ENCODE measurements around the gene AGAP1. TPM values are rescaled to one million over a fixed set of nuclear protein-coding genes. Genes with fewer than 3 reads are reported as not detected.

Gene AGAP1
- total RNA-seq, 1 donor = 1.1 TPM

DNA sequence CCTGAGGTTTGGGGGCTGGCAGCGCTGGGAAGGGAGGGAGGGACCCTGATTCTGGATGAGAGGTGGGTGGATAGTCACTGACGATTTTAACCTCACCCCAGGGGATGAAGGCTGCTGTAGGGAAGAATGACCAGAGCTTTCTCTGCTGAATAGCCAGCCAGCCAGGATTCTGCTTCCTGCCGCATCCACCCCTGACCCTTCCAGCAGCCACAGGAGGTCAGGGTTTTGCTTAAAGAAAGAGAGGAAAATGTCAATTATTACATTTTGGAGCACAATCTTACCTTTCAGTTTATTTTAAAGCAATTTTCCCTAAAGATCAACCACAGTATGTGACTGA lies 456.6 kb downstream of the AGAP1 start:
- DNase-seq (ENCODE audit: low read depth in 2 of 3, low spot score in 2 of 3) = no peak

DNA sequence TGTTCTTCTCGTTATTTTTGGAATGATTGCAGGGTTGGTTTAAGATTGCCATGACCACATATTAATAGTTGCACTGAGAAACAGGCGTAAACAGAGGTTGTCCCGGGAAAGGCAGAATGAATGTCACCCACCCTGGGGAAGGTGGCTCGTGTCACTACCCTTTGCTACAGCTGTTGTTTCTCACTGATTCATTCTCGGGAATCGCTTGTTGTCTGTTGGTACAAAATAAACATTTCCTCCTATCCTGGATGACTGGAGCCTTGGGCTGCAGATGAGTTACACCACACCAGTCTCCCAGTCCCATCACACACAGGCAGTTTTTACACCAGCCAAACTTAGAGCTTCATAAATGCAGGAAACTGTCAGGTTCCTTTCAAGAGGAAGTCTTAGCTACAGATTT lies 457.6 kb downstream of the AGAP1 start:
- no peak for DNase-seq (ENCODE audit: low read depth in 2 of 3, low spot score in 2 of 3)

DNA sequence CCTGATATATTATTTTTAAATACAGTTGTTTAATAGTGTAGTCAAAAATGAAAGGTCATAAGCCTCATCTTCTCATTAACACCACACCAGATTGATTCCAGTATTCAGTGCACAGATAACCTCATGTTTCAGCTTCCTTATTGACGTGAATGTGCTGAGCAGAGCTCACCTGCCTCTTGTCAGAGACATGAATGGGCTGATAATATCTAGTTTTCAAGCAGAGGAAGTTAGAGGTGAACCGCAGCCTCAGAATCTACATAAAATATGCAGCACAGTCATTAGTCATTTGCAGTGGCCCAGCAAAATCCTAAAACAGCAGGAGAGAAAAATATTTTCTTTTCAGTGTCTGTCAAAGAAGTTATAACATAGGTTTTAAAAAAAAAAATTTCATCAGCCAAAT lies 458.1 kb downstream of the AGAP1 start:
- DNase-seq (ENCODE audit: low read depth in 2 of 3, low spot score in 2 of 3) = peak in 2 of 3 donors; percentile 26 to 55

DNA sequence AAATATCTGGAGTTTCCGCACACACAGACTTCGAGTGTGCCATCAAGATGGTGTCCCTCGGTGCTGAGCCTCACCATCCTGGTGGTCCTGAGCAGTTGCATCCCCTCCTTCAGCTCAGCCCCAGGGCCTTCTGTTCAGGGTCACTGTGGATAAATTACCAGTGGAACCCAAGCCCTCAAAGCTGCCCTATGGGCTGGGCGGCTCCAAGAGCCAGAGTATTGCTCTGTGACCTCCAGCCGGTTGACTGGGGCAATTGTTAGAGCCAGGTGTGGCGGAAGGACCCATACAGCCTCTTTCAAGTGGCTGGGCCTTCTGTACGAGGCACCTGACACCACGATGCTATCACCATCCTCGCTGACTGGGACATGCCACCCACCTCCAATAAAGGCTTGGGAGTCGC lies 458.9 kb downstream of the AGAP1 start:
- no peak for DNase-seq (ENCODE audit: low read depth in 2 of 3, low spot score in 2 of 3)

DNA sequence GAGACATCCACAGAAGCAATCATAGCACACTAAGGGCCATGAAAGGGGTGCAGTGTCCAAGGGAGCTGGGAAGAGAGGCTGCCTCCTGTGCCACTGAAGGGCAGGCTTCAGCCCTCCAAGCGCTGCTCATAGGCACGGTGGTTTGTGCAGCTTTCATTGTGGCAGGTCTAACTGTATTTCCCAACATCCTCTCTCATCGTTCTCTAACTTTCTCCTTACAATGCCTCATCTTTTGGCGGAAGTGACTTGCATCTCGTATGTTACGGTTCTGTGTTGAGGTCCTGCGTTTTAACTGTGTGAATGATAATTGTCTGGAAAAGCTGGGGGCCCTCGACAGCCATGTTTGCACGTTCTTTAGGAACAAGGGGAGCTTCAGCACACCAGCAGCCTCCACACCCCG lies 460.4 kb downstream of the AGAP1 start:
- no peak for DNase-seq (ENCODE audit: low read depth in 2 of 3, low spot score in 2 of 3)

DNA sequence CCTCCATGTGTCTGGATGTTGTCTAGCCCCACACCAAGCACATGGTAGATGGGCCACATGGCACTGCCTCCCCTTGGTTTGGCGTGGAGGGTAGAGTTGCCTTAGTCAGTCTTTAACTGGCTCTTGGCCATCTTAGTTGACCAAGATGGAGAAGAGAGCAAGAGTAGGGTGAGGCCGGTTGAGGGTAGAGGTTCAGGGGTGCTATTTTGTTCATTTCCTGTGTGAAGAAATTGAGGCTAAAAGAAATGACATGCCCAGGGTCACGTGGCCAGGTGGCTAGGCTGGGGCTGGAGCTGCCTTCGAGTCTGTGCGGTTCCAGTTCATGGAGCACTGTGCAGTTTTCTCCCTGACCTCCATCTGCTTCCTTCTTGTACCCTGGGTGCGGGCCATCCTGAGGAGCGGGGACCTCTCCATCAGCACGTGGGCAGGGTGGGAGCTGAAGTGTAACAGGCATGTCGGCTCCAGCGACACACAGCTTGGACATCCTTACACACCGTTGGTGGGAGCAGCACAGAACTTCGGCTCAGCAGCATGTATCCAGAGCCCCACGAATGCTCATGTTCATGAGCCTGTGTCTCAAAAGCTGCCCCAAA lies 461.1 kb downstream of the AGAP1 start:
- DNase-seq (ENCODE audit: low read depth in 2 of 3, low spot score in 2 of 3) = no peak

DNA sequence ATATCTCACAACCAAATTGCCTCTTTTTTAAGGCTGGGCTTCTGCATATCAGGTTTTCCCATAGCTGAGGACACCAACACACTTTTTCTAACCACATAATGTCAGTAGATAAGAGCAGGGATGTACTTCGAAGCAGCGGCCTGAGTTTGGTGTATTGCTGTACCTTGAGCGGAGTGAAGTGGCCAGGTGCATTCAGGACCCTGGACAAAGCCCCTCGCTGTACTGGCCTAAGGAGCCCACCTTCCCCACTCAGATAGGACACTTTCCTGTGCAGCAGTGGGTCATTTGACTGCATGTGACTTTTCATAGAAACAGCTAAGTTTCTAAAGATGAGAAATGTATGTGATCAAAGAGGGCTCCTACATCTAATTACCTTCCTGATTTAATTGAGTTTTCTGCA lies 461.8 kb downstream of the AGAP1 start:
- no peak for DNase-seq (ENCODE audit: low read depth in 2 of 3, low spot score in 2 of 3)

DNA sequence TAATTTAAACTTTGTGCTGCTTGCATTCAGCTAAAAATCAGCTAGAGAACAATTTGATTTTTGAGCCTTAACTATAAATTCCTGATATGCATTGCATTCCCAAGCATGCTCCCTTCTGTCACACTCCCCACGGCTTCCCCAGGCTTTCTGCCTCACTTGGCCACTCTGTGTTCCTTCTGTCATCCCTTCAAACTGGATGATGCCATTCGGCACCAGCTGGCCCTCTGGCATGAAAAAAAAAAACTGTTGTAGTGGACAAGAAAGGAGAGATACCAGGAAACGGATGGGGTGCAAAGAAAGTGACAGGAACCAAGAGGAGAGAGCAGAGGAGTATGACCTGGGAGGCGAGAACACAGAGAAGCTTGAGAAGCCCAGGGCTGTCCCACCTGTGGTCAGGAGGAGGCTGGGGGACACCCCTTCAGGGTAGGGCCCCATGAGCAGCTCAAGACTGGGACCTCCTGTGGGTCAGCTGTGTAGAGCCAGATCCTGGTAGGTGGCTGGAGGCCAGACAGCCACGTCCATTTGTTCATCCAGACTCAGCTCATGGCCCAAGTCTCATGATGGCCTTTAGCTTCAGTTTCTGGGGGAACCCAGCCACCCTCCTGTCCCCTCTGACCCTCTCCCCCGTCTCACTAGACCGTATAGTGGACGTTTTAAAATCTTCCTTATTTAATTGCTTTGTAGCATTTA lies 462.6 kb downstream of the AGAP1 start:
- no peak for DNase-seq (ENCODE audit: low read depth in 2 of 3, low spot score in 2 of 3)

DNA sequence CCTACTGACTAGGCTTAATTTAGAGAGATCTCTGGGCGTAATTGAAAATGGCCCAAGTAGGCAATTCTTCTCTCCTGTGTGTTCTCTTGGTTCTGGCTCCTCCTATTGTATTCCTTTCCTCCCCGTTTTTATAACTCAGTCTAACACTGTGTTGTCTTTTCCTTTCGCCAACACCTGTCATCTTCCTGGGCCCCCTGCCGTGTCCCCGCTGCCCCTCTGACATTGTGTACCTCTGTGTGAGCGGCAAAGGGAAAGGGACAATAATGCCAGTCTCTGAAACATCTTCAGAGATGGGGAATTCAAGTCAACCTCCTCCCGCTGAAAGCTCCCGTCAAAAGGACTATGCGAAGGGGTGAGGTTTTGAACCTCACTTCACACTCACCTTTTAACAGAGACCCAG lies 463.4 kb downstream of the AGAP1 start:
- no peak for DNase-seq (ENCODE audit: low read depth in 2 of 3, low spot score in 2 of 3)

DNA sequence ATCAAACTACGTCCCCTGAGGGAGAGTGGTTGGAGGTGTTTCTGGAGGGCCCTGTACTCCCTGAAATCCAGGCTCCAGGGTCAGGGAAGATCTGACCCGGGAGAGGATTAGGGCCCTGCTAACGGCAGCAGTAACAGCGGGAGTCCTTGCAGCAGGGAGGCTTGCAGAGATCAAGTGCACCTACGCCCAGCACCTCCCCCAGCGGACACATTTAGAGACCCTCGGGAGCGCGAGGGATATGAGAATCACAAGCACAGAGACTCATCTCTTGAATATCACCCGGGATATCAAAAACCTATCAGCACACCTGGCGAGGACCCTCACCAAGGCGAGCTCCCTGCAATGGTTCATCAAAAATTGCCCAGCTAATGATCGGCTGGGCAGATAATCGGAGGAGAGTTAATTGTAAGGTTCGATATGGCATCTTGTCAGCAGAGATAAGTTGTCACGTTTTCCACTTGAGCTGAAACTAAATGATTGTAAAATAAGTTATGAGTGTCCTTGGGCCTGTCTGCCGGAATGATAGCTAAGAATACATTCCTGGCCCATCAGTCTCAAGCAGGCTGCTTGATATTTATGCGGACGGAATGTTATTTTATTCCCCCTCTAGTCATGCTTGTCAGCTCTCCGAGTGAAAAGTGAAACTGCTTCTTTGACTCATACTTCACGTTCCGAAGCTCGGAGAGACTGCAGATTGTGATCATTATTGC lies 464.5 kb downstream of the AGAP1 start:
- DNase-seq (ENCODE audit: low read depth in 2 of 3, low spot score in 2 of 3) = no peak

DNA sequence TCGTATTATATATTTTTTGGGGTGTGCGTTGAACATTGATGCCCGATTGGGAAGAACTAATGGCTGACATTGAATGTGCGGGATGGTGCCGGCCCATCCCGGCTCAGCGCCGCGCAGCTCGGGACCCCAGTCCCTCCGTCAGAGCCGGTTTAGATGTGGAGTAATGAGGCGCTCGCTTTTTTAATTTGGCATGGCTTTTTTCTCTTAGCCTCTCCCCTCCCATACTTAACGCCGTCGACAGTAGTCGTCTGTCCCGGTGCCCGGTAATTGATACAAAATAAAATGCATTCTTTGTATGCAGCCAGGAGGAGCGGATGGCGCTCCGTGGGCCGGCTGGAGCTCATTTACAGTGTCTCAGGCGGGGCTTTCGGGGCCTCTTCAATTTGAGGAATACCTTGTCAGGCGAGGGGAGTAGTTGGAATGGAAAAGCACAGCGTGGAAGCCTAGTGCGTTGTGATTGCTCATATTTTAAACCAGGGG lies 465.1 kb downstream of the AGAP1 start:
- DNase-seq (ENCODE audit: low read depth in 2 of 3, low spot score in 2 of 3) = no peak

DNA sequence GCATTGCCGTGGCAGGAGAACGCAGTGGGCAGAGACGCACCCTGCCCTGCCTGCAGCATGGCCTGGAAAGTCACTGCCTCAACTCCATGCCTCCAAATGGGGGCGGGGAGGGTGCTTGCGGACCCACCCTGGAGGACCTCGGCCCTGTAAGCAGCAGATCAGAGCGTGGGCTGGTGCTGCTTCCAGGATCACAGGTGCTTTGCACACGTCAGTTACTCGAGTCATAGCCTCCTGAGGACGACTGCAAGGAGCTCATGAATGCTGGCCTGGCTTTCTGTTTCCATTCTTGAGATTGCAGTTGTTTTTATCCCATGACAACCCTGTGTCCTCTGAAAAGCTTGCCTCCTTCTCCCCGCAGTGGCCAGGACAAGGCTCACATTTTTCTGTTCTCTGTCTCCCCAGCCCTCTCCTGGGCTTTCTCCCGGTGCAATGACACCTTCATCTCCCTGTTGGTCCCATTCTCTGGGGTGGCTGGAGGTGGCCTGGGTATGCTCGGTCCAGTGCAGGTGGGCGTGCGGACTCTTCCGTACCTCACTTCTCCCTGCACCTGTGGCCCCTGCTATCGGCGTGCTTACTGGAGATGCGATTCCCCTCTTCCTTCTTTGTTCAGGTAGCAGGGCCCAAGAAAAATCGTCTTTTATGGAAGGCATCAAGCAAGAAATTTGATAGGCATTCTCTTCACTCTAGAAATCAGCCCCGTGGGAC lies 466.3 kb downstream of the AGAP1 start:
- DNase-seq (ENCODE audit: low read depth in 2 of 3, low spot score in 2 of 3) = no peak

DNA sequence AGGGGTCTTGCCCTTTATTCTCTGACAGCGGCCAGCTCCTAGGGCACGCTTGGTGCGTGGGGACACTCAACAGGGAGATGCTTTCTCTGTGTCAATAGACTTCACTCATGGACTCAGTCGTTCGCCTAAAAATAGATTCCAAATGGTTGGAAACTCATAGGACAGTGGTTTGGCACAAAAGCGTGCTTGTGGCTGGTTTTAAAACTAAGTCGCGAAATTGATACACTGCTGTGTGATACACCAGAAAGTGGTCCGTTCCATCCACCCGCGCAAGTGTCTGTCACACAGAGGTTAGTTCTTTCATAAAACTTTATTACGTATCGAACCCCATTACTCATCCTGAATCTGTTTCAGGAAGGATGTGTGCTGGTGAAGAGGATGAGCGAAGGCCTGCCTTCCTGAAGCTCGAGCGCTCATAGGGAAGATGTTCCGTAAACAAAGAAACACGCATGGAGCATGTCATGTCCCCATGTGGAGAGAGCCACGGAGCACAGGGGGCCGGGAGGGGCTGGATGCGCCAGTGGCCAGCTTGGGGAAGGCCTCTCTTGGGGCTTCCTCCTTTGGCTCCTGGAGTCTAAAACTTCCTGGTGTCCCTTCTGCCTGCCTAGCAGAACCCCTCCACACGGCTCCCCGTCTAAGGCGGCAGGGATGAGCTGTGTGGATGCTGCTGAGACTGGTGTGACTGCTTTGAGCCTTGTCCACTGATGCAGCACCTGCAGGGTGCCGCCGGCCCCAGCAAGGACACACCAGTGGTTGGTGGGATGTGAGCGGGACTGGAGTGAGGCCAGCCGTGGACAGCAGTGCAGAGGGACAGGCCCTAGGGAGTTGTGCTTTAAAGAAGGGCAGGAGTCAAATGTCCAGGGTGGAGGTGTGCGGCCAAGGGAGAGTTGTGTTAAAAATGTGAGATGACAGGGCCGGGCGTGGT lies 467.1 kb downstream of the AGAP1 start:
- no peak for DNase-seq (ENCODE audit: low read depth in 2 of 3, low spot score in 2 of 3)

DNA sequence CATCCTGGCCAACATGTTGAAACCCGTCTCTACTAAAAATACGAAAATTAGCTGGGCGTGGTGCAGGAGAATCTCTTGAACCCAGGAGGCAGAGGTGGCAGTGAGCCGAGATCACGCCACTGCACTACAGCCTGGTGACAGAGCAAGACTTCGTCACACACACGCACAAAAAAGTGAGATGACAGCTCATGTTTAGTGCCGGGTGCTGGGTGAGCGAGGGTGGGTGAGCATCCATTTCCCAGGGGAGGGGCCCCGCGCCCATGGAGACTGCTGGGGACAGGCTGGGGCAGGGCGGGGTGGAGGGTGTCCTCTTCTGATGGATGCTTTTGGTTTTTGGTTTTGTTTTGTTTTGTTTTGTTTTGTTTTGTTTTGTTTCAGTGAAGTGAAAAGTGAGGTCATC lies 467.9 kb downstream of the AGAP1 start:
- no peak for DNase-seq (ENCODE audit: low read depth in 2 of 3, low spot score in 2 of 3)

DNA sequence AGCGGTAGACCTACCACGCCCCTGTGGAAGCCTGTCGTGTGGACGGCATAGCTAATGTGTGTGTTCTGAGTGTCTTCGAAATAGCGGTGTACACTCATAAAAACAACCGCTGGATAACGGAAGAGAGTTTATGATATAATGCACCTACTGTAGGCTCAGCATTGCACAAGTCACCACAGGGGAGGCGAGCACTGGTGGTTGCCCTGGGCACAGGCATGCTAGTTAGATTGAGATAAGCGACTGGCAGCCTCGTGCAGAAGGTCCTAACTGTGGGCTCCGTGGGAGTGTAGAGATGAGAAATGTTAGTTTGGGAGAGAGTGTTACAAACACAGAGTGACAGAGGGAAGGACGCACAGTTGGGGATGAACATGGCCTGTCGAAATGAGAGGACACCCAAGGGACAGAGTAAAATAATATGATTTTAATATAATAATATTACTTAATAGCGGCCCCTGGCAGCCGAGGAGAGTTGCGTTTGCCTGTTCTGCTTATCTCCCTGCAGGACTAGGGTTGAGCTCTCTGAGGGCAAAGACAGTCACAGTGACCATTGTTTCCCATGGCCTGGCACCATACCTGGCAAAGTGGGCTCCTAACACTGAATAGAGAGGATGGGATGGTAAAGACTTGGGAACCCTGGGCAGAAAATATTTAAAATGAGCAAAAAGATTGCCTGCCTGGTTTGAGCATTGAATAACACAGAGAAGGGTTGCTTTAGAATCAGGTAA lies 470.2 kb downstream of the AGAP1 start:
- no peak for DNase-seq (ENCODE audit: low read depth in 2 of 3, low spot score in 2 of 3)

DNA sequence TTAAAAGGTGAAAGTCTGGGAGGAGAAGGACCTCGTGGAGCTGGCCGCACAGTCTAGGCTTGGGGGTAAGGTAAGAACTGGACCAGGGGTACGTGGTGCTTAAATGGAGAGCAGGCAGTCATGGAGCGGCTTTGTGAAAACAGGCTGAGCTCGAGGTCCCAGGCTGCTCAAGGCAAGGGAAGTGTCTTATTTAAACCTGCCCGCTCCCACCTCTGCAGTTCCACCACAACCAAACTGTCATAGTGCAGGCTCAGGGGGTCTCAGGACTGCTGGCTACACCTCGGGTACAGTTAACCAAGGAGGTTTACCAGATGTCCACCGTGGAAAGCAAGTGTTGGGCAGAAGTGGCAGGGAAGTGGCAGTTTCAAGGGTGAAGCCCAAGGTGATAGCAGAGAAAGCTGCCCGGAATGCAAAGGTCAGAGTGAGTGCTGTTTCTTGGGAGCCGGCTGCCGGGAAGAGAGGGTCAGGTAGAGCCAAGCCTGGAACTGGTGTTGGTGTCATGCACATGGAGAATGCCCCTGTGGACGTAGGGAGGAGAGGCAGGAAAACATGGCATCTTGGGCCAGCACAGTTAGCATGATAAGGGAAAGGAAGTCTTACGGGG lies 471.0 kb downstream of the AGAP1 start:
- no peak for DNase-seq (ENCODE audit: low read depth in 2 of 3, low spot score in 2 of 3)

DNA sequence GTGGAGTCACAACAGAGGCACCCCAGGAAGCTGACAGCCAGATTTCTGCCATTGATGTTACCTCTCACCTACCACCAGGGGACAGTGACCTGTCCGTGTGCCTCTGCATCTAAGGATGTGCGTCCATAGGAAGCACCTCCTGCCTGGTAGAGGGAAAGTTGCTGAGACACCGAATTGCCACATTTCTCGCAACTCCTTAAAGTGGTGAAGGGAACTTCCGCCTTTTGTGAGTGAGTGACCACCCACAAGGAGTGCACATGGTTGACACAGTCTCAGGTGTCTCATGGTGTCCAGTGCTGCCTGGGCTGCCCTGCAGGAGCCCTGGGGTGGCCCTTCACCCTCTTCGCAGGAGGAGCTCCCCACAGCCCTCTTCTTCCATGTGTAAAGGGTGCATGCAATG lies 472.6 kb downstream of the AGAP1 start:
- DNase-seq (ENCODE audit: low read depth in 2 of 3, low spot score in 2 of 3) = no peak

DNA sequence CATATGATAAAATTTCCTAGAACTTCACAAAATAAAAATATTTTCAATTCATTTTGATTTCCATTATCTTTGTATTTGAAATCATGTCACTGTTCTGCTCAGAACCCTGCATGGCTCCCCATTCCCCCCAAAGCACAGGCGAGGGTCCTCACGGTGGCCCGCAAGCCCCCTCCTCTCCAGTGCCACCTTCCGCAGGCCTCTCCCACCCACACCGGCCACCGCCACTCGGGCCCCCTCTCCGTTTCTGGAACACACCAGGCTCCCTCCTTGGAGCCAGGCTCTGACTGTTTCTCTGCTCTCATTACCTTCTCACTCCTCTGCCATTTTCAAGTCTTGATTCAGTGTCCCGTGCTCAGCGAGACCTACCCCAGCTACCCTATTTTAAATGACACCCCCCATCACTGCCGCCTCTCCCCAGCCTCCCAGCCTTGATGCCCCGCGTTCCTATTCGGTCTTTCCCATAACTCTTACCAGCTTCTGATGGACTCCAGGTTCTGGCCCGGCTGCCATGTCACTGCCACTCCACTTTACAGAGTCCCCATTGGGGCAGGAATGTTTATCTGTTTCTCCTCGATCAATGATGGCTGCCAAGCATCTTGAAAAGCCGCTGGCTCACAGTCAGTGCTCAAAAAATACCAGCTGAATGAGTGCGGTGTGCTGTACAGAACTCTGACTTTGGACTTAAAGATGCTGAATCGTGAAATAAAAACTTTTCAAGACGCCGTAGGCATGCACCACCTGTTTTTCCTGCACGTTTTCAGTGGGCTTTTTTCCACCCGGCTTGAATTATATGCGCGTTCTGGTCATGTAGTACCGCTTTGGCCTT lies 473.3 kb downstream of the AGAP1 start:
- no peak for DNase-seq (ENCODE audit: low read depth in 2 of 3, low spot score in 2 of 3)

DNA sequence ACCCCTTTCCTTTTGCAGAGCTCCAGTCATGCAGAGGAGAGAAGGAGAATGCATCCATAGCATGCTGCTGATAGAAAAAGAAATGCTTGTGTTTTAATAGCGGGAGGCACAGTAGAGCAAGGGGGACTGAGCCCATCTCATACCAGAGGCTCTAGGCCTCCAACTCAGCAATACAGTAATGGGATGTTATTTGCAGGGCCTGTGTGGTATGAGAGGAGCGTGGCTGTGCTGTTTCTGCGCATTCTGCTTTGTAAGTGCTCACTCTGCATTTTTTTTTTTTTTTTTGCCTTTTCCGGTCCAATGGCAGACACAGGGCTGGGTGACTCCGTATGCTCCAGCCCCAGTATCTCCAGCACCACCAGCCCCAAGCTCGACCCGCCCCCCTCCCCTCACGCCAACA lies 474.3 kb downstream of the AGAP1 start:
- DNase-seq (ENCODE audit: low read depth in 2 of 3, low spot score in 2 of 3) = no peak
